Measurements from ENCODE around the gene CBX2. TPM values are rescaled to one million over a fixed set of nuclear protein-coding genes. Genes with fewer than 3 reads are reported as not detected.

The CBX2 gene
- total RNA-seq, 1 experiment from 2014 or later = 4.8 TPM

DNA sequence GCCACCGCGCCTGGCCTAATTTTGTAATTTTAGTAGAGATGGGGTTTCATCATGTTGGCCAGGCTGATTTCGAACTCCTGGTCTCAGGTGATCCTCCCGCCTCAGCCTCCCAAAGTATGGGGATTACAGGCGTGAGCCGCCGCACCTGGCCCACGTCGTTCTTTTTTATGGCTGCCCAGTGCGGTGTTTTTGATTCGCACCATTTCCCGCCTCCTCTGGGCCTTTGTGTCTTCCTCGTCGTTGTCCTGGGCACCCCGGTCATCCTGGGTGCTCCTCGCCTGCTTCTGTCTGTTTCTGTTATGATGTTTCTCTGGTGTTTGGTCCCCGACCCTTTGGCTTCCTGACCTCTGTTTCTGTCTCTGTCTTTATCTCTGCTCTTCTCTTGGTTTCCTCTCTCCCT lies 46.3 kb downstream of the CBX2 start:
- H3K4me3 ChIP-seq (ENCODE audit: low read length) = no peak overlapping the region
- no peaks in the 10 kb centered on the region for H3K4me1 ChIP-seq (ENCODE audit: low read length)
- no peak overlapping the region for H3K9ac ChIP-seq (ENCODE audit: low read length)
- H3K27me3 ChIP-seq (ENCODE audit: low read length) = no peaks in the 10 kb centered on the region
- H3K9me3 ChIP-seq (ENCODE audit: low read length) = no peaks in the 10 kb centered on the region
- no peak overlapping the region for H2AFZ ChIP-seq (ENCODE audit: low read length)
- H3K27ac ChIP-seq (ENCODE audit: low read length) = no peak overlapping the region
- no peaks in the 10 kb centered on the region for H4K20me1 ChIP-seq (ENCODE audit: insufficient read depth, low read depth, low read length)
- no peak overlapping the region for H3K4me2 ChIP-seq (ENCODE audit: low read depth, low read length, poor library complexity, severe bottlenecking)
- DNase-seq = no peak
- H3K36me3 ChIP-seq (ENCODE audit: insufficient read depth, low read length) = no peaks in the 10 kb centered on the region
- H3K9me2 ChIP-seq (replicated peaks; ENCODE audit: insufficient read depth, low read length) = no peaks in the 10 kb centered on the region
- no peaks in the 10 kb centered on the region for H3K79me2 ChIP-seq (ENCODE audit: low read length)

DNA sequence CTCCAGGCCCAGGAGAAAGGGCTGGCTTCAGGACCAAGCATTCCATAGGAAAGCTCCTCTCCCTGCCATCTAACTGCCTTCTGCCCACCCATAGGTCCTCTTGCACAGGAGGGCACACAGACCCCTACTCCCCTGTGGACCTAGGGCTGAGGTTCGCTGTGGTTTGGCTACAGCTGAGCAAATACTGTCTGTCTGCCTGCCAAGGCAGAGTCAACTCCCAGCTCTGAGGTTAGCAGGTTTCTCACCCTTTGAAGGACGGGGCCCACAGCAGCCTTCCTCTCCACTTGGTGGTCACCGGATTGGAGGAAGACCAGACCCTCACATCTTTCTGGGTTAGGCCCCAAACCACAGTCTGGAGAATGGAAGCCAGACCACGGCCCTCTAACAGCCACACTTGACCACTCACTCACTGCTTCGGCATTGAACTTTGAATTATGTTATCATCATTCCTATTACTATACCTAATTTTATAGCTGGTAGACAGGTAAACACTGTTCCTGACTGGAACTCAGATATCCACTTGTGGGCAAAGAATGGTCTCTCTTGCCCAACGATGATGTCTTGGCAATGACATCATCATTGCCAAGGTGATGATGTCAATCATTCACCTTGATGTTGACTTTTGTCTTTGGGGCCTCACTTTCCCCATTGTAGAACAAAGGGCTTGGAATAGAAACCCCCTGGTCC lies 47.1 kb downstream of the CBX2 start:
- H3K9ac ChIP-seq (ENCODE audit: low read length) = no peak overlapping the region
- H3K4me2 ChIP-seq (ENCODE audit: low read depth, low read length, poor library complexity, severe bottlenecking) = no peak overlapping the region
- no peaks in the 10 kb centered on the region for H3K4me1 ChIP-seq (ENCODE audit: low read length)
- no peaks in the 10 kb centered on the region for H3K27me3 ChIP-seq (ENCODE audit: low read length)
- H3K36me3 ChIP-seq (ENCODE audit: insufficient read depth, low read length) = no peaks in the 10 kb centered on the region
- no peaks in the 10 kb centered on the region for H3K9me3 ChIP-seq (ENCODE audit: low read length)
- H3K4me3 ChIP-seq (ENCODE audit: low read length) = no peak overlapping the region
- H3K9me2 ChIP-seq (replicated peaks; ENCODE audit: insufficient read depth, low read length) = no peaks in the 10 kb centered on the region
- H3K79me2 ChIP-seq (ENCODE audit: low read length) = no peaks in the 10 kb centered on the region
- no peak overlapping the region for H3K27ac ChIP-seq (ENCODE audit: low read length)
- H2AFZ ChIP-seq (ENCODE audit: low read length) = no peak overlapping the region
- no peaks in the 10 kb centered on the region for H4K20me1 ChIP-seq (ENCODE audit: insufficient read depth, low read depth, low read length)
- DNase-seq = no peak

GRCh38 chr17:79825580-79825921 lies 47.6 kb downstream of the CBX2 start:
- no peak for DNase-seq
- no peaks in the 10 kb centered on the region for H3K79me2 ChIP-seq (ENCODE audit: low read length)
- no peak overlapping the region for H3K4me2 ChIP-seq (ENCODE audit: low read depth, low read length, poor library complexity, severe bottlenecking)
- no peaks in the 10 kb centered on the region for H3K27me3 ChIP-seq (ENCODE audit: low read length)
- H3K4me3 ChIP-seq (ENCODE audit: low read length) = no peak overlapping the region
- H3K9ac ChIP-seq (ENCODE audit: low read length) = no peak overlapping the region
- H3K9me3 ChIP-seq (ENCODE audit: low read length) = no peaks in the 10 kb centered on the region
- H3K27ac ChIP-seq (ENCODE audit: low read length) = no peak overlapping the region
- H3K4me1 ChIP-seq (ENCODE audit: low read length) = no peaks in the 10 kb centered on the region; the same call in 1 of the 2 replicates
- no peaks in the 10 kb centered on the region for H3K9me2 ChIP-seq (replicated peaks; ENCODE audit: insufficient read depth, low read length)
- H3K36me3 ChIP-seq (ENCODE audit: insufficient read depth, low read length) = no peaks in the 10 kb centered on the region
- no peak overlapping the region for H2AFZ ChIP-seq (ENCODE audit: low read length)
- H4K20me1 ChIP-seq (ENCODE audit: insufficient read depth, low read depth, low read length) = no peaks in the 10 kb centered on the region

DNA sequence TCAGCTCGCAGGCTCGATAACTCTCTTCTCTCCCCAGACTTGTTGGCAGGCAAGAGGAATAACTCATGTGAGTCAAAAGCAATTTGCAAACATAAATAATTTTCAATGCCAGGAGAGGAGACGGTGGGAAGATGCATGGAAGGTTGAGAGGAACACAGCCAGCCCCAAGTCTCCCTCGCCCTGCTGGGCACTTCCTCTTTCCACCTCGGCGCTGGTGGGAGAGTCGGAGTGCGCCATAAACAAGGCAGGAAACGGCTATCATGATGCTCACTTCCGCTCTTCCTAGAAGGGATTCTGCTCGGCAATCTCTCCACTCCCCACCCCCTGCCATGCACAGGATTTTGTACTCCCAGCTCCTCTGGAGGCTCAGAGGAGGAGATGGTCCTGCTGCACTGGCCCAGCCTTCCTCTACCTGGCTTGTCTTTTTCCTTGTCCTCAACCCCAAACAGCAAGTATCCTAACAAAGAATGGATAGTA lies 48.3 kb downstream of the CBX2 start:
- no peak overlapping the region for H3K9ac ChIP-seq (ENCODE audit: low read length)
- H3K27me3 ChIP-seq (ENCODE audit: low read length) = no peaks in the 10 kb centered on the region
- H3K27ac ChIP-seq (ENCODE audit: low read length) = no peak overlapping the region
- H3K4me1 ChIP-seq (ENCODE audit: low read length) = no peaks in the 10 kb centered on the region; the same call in 1 of the 2 replicates
- no peak overlapping the region for H3K4me3 ChIP-seq (ENCODE audit: low read length)
- no peaks in the 10 kb centered on the region for H3K9me2 ChIP-seq (replicated peaks; ENCODE audit: insufficient read depth, low read length)
- DNase-seq = no peak
- H3K36me3 ChIP-seq (ENCODE audit: insufficient read depth, low read length) = no peaks in the 10 kb centered on the region
- peaks cover 2% of the 10 kb centered on the region; the same call in 1 of the 2 replicates for H4K20me1 ChIP-seq (ENCODE audit: insufficient read depth, low read depth, low read length)
- no peak overlapping the region for H2AFZ ChIP-seq (ENCODE audit: low read length)
- H3K9me3 ChIP-seq (ENCODE audit: low read length) = no peaks in the 10 kb centered on the region
- H3K79me2 ChIP-seq (ENCODE audit: low read length) = no peaks in the 10 kb centered on the region
- no peak overlapping the region for H3K4me2 ChIP-seq (ENCODE audit: low read depth, low read length, poor library complexity, severe bottlenecking)

DNA sequence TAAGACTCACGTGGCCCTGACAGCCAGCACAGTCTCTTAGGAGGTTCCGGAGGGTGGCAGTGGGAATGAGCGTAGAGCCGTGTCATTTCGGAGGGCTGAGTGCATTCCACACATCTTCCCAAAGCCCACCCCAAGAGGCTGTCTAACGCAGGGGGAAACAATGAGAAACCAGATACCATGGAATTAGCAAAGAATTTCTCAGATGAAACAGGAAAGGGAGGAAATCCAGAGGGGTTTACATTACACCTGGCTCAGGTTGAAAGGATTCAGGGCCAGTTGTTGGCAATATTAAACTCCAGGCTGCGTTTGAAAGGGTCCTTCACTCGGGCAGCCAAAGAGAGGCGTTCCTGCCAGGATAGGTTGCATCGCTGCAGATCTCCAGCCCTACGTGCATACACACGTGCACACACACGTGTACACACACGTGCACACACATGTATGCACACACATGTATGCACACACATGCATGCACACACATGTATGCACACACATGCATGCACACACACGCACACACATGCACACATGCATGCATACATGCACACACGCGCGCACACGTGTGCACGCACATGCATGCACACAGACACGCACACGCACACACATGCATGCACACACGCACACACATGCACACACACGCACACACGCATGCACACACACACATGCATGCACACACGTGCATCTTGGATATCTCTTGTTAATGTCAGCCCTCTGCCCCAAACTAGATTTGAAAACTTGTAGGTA lies 49.1 kb downstream of the CBX2 start:
- Histone ChIP-seq H3K27me3 (ENCODE audit: low read length) (no peaks in the 10 kb centered on the region), H3K36me3 (ENCODE audit: insufficient read depth, low read length) (no peaks in the 10 kb centered on the region), H3K79me2 (ENCODE audit: low read length) (no peaks in the 10 kb centered on the region), H4K20me1 (ENCODE audit: insufficient read depth, low read depth, low read length) (peaks cover 7% of the 10 kb centered on the region; the same call in 1 of the 2 replicates), H2AFZ (ENCODE audit: low read length) (no peak overlapping the region), H3K4me3 (ENCODE audit: low read length) (no peak overlapping the region), H3K4me1 (ENCODE audit: low read length) (no peaks in the 10 kb centered on the region; the same call in 1 of the 2 replicates), H3K9ac (ENCODE audit: low read length) (no peak overlapping the region), H3K27ac (ENCODE audit: low read length) (no peak overlapping the region), H3K4me2 (ENCODE audit: low read depth, low read length, poor library complexity, severe bottlenecking) (no peak overlapping the region), H3K9me3 (ENCODE audit: low read length) (no peaks in the 10 kb centered on the region), H3K9me2 (replicated peaks; ENCODE audit: insufficient read depth, low read length) (no peaks in the 10 kb centered on the region)
- no peak for DNase-seq

DNA sequence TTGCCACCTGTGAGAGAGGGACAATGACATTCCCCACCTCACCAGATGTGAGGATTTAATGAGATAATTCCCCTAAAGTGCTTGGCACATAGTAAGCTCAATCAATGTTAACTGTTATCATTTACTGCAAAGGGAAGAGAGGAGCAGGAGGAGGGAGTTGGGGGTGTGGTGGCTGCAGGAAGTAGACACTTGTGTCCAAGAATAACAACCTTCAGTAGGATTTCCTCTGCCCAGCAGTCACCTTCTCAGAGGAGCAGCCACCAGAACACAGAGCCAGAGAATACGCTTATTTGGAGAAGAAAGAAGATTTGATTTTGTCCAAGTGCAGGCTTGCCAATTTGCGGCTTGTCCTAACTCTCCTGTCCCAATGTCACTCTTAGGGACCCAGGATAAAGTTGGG lies 51.1 kb downstream of the CBX2 start:
- Histone ChIP-seq H3K36me3 (ENCODE audit: insufficient read depth, low read length) (no peaks in the 10 kb centered on the region), H3K4me2 (ENCODE audit: low read depth, low read length, poor library complexity, severe bottlenecking) (no peak overlapping the region), H3K4me1 (ENCODE audit: low read length) (no peaks in the 10 kb centered on the region; the same call in 1 of the 2 replicates), H3K4me3 (ENCODE audit: low read length) (no peak overlapping the region), H3K27ac (ENCODE audit: low read length) (no peak overlapping the region), H3K79me2 (ENCODE audit: low read length) (no peaks in the 10 kb centered on the region), H3K9me2 (replicated peaks; ENCODE audit: insufficient read depth, low read length) (no peaks in the 10 kb centered on the region), H4K20me1 (ENCODE audit: insufficient read depth, low read depth, low read length) (peaks cover 11% of the 10 kb centered on the region; the same call in 1 of the 2 replicates), H3K9me3 (ENCODE audit: low read length) (no peaks in the 10 kb centered on the region), H3K27me3 (ENCODE audit: low read length) (no peaks in the 10 kb centered on the region), H3K9ac (ENCODE audit: low read length) (no peak overlapping the region), H2AFZ (ENCODE audit: low read length) (no peak overlapping the region)
- no peak for DNase-seq

- no peak for DNase-seq
- Histone ChIP-seq H3K4me1 (ENCODE audit: low read length) (no peaks in the 10 kb centered on the region; the same call in 1 of the 2 replicates), H3K27me3 (ENCODE audit: low read length) (no peaks in the 10 kb centered on the region), H2AFZ (ENCODE audit: low read length) (no peak overlapping the region), H3K27ac (ENCODE audit: low read length) (no peak overlapping the region), H4K20me1 (ENCODE audit: insufficient read depth, low read depth, low read length) (peaks cover 11% of the 10 kb centered on the region; the same call in 1 of the 2 replicates), H3K9me2 (replicated peaks; ENCODE audit: insufficient read depth, low read length) (no peaks in the 10 kb centered on the region), H3K9me3 (ENCODE audit: low read length) (no peaks in the 10 kb centered on the region), H3K79me2 (ENCODE audit: low read length) (no peaks in the 10 kb centered on the region), H3K36me3 (ENCODE audit: insufficient read depth, low read length) (no peaks in the 10 kb centered on the region), H3K4me3 (ENCODE audit: low read length) (no peak overlapping the region), H3K9ac (ENCODE audit: low read length) (no peak overlapping the region), H3K4me2 (ENCODE audit: low read depth, low read length, poor library complexity, severe bottlenecking) (no peak overlapping the region)
These were observed 51.5 kb downstream of the CBX2 start for GRCh38 chr17:79829457-79829856.

DNA sequence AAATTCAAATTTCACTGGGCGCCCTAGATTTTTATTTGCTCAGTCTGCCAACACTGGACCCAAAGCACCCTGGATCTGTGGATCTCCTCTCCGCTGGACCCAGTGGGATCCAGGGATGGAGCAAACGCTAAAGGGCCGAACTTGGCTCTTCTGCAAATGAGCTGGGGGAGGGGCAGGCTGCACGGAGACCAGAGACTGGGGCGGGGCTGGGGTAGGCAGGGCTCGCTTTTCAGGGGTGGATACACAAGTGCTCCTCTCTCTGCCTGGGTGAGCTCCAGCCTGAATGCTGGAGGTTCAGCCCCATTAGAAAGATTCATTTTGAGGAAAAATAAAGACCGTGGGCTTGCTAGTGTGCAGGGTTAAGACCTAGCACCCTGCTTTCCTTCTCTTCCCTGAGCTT lies 52.4 kb downstream of the CBX2 start:
- no peaks in the 10 kb centered on the region; the same call in 1 of the 2 replicates for H3K4me1 ChIP-seq (ENCODE audit: low read length)
- no peak overlapping the region for H2AFZ ChIP-seq (ENCODE audit: low read length)
- H4K20me1 ChIP-seq (ENCODE audit: insufficient read depth, low read depth, low read length) = peaks cover 17% of the 10 kb centered on the region; the same call in 1 of the 2 replicates
- H3K4me2 ChIP-seq (ENCODE audit: low read depth, low read length, poor library complexity, severe bottlenecking) = no peak overlapping the region
- H3K36me3 ChIP-seq (ENCODE audit: insufficient read depth, low read length) = peaks cover 4% of the 10 kb centered on the region; the same call in 1 of the 2 replicates
- H3K4me3 ChIP-seq (ENCODE audit: low read length) = no peak overlapping the region
- H3K9me3 ChIP-seq (ENCODE audit: low read length) = no peaks in the 10 kb centered on the region
- H3K27ac ChIP-seq (ENCODE audit: low read length) = no peak overlapping the region
- H3K27me3 ChIP-seq (ENCODE audit: low read length) = no peaks in the 10 kb centered on the region
- H3K9me2 ChIP-seq (replicated peaks; ENCODE audit: insufficient read depth, low read length) = no peaks in the 10 kb centered on the region
- no peak overlapping the region for H3K9ac ChIP-seq (ENCODE audit: low read length)
- no peaks in the 10 kb centered on the region for H3K79me2 ChIP-seq (ENCODE audit: low read length)
- DNase-seq = peak; percentile 56

Data from Karpas-422 (cell line).